Cardiac fibroblast (primary cell): ENCODE results near the gene VHLL.

Experiments
- DNase-seq, 2 donors: peaks; one replicate each; pipeline versions ENCODE4 v3.0.0 to v3.0.0-alpha.2; 2010; ENCODE audit warnings: low read depth in 2 of 2
- H3K4me3 ChIP-seq, 2 donors: replicated peaks in 1 of 2; 1 replicate in 1 of 2; 2 replicates in 1 of 2; pipeline ENCODE4 v1.5.1; 2011; ENCODE audit warnings: low read depth in 2 of 2, low read length in 2 of 2, mild to moderate bottlenecking in 2 of 2, moderate library complexity in 1 of 2
- TF ChIP-seq, protein P1 (sequence below): IDR thresholded peaks from one replicate; pipeline ENCODE4 v1.5.1; 2011; ENCODE audit warnings: low read depth, mild to moderate bottlenecking, low read length, inconsistent platforms

Gene VHLL

DNA sequence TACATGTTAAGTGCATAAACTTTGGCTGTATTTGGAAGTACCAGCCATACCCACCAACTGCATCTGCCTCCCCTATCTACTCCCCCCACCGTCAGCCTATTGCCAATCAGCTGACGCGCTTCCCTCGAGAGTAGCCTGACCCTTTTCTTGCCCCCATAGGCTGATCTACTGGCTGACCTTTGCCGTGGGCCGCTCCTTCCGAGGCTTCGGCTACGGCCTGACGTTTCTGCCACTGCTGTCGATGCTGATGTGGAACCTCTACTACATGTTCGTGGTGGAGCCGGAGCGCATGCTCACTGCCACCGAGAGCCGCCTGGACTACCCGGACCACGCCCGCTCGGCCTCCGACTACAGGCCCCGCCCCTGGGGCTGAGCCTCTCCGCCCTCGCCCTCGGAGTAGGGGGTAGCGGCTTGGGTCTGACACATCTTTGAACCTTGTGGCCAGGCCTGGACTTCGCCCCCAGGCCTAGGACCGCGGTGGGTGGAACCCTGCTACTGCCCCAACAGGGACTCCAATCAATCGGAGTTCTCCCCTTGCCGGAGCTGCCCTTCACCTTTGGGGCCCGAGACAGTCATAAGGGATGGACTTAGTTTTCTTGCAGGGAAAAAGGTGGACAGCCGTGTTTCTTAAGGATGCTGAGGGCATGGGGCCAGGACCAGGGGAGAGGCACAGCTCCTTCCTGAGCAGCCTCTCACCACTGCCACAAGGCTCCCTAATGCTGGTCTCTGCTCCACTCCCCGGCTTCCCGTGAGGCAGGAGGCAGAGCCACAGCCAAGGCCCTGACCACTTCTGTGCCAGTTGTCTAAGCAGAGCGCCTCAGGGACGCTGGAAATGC, 7.7 kb downstream of the VHLL start:
- peak overlapping the region; percentile 46 to 53 for H3K4me3 ChIP-seq
- DNase-seq, result peak; percentile 80 to 86
- TF ChIP-seq, protein P1, sequence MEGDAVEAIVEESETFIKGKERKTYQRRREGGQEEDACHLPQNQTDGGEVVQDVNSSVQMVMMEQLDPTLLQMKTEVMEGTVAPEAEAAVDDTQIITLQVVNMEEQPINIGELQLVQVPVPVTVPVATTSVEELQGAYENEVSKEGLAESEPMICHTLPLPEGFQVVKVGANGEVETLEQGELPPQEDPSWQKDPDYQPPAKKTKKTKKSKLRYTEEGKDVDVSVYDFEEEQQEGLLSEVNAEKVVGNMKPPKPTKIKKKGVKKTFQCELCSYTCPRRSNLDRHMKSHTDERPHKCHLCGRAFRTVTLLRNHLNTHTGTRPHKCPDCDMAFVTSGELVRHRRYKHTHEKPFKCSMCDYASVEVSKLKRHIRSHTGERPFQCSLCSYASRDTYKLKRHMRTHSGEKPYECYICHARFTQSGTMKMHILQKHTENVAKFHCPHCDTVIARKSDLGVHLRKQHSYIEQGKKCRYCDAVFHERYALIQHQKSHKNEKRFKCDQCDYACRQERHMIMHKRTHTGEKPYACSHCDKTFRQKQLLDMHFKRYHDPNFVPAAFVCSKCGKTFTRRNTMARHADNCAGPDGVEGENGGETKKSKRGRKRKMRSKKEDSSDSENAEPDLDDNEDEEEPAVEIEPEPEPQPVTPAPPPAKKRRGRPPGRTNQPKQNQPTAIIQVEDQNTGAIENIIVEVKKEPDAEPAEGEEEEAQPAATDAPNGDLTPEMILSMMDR, result no peak

DNA sequence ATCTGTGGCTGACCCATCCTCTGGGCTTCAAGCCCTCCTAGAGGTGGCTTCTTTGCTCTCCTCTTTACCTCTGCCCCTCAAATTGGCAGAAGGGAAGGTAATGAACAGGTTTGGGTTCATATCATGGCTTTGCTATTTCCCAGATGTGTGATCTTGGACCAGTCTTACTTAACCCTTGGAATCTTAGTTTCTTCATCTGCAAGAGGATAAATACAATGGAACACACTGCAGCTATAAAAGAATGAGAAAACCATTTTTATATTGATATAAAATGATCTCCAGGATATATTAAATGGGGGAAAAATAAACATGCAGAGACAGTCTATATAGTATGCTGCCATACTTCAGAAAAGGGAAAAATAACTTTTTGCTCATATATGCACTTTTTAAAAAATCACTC, 9.2 kb downstream of the VHLL start:
- TF ChIP-seq, protein P1, result no peak
- no peak overlapping the region for H3K4me3 ChIP-seq
- no peak for DNase-seq

DNA sequence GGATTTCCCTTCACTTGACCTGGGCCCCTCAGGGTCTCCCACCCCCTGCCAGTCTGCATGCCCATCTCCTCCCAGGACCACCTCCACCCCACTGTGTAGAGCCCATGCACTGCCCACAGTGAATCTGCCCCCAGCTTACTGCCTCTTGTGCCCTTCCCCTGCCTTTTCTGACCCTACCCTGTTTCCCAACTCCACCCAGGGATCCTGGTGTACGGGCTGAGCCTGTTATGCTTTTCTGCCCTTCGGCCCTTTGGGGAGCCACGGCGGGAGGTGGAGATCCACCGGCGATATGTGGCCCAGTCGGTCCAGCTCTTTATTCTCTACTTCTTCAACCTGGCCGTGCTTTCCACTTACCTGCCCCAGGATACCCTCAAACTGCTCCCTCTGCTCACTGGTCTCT, 13.0 kb downstream of the VHLL start:
- TF ChIP-seq, protein P1, result no peak
- no peak for DNase-seq
- H3K4me3 ChIP-seq, result no peak overlapping the region

DNA sequence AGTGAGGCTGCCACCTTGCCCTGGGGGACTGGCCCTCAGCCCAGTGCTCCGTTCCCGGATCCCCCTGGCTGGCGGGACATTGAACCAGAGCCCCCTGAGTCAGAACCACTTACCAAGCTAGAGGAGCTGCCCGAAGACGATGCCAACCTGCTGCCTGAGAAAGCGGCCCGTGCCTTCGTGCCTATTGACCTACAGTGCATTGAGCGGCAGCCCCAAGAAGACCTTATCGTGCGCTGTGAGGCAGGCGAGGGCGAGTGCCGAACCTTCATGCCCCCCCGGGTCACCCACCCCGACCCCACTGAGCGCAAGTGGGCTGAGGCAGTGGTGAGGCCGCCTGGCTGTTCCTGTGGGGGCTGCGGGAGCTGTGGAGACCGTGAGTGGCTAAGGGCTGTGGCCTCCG, 13.7 kb downstream of the VHLL start:
- H3K4me3 ChIP-seq, result no peak overlapping the region
- TF ChIP-seq, protein P1, result no peak

DNA sequence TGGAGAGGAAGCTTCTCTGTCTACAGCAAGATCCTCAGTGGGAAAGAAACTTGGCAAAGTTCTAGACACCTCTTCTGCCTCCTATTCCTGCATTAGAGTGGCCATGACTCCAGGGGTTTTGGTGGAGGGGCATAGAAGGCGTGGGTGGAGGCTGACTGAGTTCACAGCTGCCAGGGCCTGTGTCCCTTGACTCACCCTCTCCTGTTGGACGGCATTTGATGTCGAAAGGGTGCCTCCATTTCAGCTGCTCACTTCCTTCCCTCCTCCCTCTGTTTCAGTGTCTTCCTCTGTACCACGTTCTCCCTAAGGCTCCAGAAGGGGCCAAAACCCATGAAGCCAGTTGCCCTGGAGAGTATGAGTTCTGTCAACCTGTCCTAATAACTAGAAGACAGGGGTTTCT, 14.3 kb downstream of the VHLL start:
- TF ChIP-seq, protein P1, result no peak
- DNase-seq, result peak in 1 of 2 donors; percentile 17
- no peak overlapping the region for H3K4me3 ChIP-seq

More for the DNA sequence above, 13.7 kb downstream of the VHLL start:
- DNase-seq, result no peak

DNA sequence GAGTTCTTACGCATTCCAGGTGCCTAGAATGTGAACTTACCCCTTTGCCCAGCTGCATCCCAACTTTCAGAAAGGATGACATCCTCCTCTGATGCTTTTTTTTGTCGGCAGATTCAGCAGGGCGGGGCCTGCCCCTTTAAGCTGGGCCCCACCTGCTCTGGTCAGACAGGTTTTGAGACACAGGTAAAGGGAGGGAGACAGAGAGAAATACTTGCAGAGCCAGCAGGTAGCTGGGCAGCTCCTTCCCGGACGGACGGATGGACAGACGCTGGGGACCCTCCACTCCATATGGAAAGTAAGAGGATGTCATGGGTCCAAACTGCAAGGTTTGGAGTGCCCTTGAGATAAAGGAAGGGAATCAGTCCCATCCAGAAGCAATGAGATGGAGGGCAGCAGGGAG, 15.0 kb downstream of the VHLL start, which contains the start of gene TMEM79:
Gene TMEM79, plus strand, starts transcription at position 214 of the 400 bp plus-strand sequence. CDS start 902 bp downstream, outside the sequence.
- H3K4me3 ChIP-seq, result peak within 1 kb of the TSS; percentile 87 to 90
- DNase-seq, result no peak
- TF ChIP-seq, protein P1, result no peak
